NCI-H526 (cell line): ENCODE measurements around the gene SURF6.
"Not testable (repeated sequence)": the region's sequence is repeated elsewhere in the genome, so short reads cannot be mapped to it uniquely, and the experiment has no call there.

Source experiments
- DNase-seq, 2 experiments: peaks; one replicate each; lab custom pipeline; 2025; lab: John Stamatoyannopoulos, UW

Gene SURF6

GRCh38 chr9:133290751-133291302, 45.2 kb downstream of the SURF6 start:
- no peak for DNase-seq

- no peak for DNase-seq
Measured at GRCh38 chr9:133286523-133286922, 49.5 kb downstream of the SURF6 start.

- no peak for DNase-seq
Measured at GRCh38 chr9:133285252-133285775, 50.7 kb downstream of the SURF6 start.

- no peak for DNase-seq
Measured at GRCh38 chr9:133284362-133284761, 51.6 kb downstream of the SURF6 start.

- DNase-seq = not testable (repeated sequence)
Measured at GRCh38 chr9:133283255-133284032, 52.5 kb downstream of the SURF6 start.

- DNase-seq = no peak
Measured at GRCh38 chr9:133282464-133283238, 53.3 kb downstream of the SURF6 start.

GRCh38 chr9:133280392-133280791, 55.6 kb downstream of the SURF6 start:
- DNase-seq = no peak
